Measurements from ENCODE around the gene TBCC.
A peak's percentile ranks its signal among the peaks of the same experiment; 100 is the strongest.
"Not testable (repeated sequence)": the region's sequence is repeated elsewhere in the genome, so short reads cannot be mapped to it uniquely, and the experiment has no call there.

The TBCC gene

GRCh38 chr6:42740725-42741124, 5.2 kb downstream of the TBCC start:
- TF ChIP-seq CTCF (IDR thresholded peaks at IDR 0.05; ENCODE audit: low read depth, low read length, missing control alignments): no peak
- in situ Hi-C loops (cut with HindIII; ENCODE audit: low sequenced_read_pairs): no loop called here
- H3K4me3 ChIP-seq (ENCODE audit: low read depth, low read length): no peak overlapping the region
- no peak for DNase-seq (ENCODE audit: low read depth)

- TF ChIP-seq CTCF (IDR thresholded peaks at IDR 0.05; ENCODE audit: low read depth, low read length, missing control alignments): no peak
- no peak for DNase-seq (ENCODE audit: low read depth)
- H3K4me3 ChIP-seq (ENCODE audit: low read depth, low read length): no peak overlapping the region
- in situ Hi-C loops (cut with HindIII; ENCODE audit: low sequenced_read_pairs): no loop called here
Measured at GRCh38 chr6:42735976-42736375, 9.9 kb downstream of the TBCC start.

- DNase-seq (ENCODE audit: low read depth); in situ Hi-C loops (cut with HindIII; ENCODE audit: low sequenced_read_pairs); H3K4me3 ChIP-seq (ENCODE audit: low read depth, low read length): not testable (repeated sequence)
Measured at GRCh38 chr6:42733867-42734481, 11.9 kb downstream of the TBCC start.

- H3K4me3 ChIP-seq (ENCODE audit: low read depth, low read length): no peak overlapping the region
- no peak for TF ChIP-seq CTCF (IDR thresholded peaks at IDR 0.05; ENCODE audit: low read depth, low read length, missing control alignments)
- DNase-seq (ENCODE audit: low read depth): no peak
- in situ Hi-C loops (cut with HindIII; ENCODE audit: low sequenced_read_pairs): no loop called here
Measured at GRCh38 chr6:42729731-42730130, 16.2 kb downstream of the TBCC start.

GRCh38 chr6:42727627-42728026, 18.3 kb downstream of the TBCC start:
- no peak for TF ChIP-seq CTCF (IDR thresholded peaks at IDR 0.05; ENCODE audit: low read depth, low read length, missing control alignments)
- in situ Hi-C loops (cut with HindIII; ENCODE audit: low sequenced_read_pairs): no loop called here
- no peak for DNase-seq (ENCODE audit: low read depth)
- H3K4me3 ChIP-seq (ENCODE audit: low read depth, low read length): no peak overlapping the region

- peak overlapping the region; percentile 27 for H3K4me3 ChIP-seq (ENCODE audit: low read depth, low read length)
- no peak for DNase-seq (ENCODE audit: low read depth)
- no peak for TF ChIP-seq CTCF (IDR thresholded peaks at IDR 0.05; ENCODE audit: low read depth, low read length, missing control alignments)
- in situ Hi-C loops (cut with HindIII; ENCODE audit: low sequenced_read_pairs): no loop called here
Measured at GRCh38 chr6:42727087-42727611, 18.8 kb downstream of the TBCC start.

- H3K4me3 ChIP-seq (ENCODE audit: low read depth, low read length): peak overlapping the region; percentile 27
- DNase-seq (ENCODE audit: low read depth): peak; percentile 77
- in situ Hi-C loops (cut with HindIII; ENCODE audit: low sequenced_read_pairs): no loop called here
- TF ChIP-seq CTCF (IDR thresholded peaks at IDR 0.05; ENCODE audit: low read depth, low read length, missing control alignments): peak; percentile 87
Measured at GRCh38 chr6:42726485-42727086, 19.3 kb downstream of the TBCC start.
